KOPT-K1 (cell line): ENCODE results near the gene E2F6.

Experiments used
- H3K27ac ChIP-seq: fragments of 200-600 bp; sonication (generic); 2 replicates; pipeline ENCODE4 v1.5.1; 2016; ENCODE audit warnings: antibody characterized with exemption, mild to moderate bottlenecking, low read depth, low read length; ENCODE audit not compliant: poor library complexity, severe bottlenecking
- H3K36me3 ChIP-seq: fragments of 200-600 bp; sonication (generic); 2 replicates; pipeline ENCODE4 v1.5.1; 2017; ENCODE audit warnings: antibody characterized with exemption, mild to moderate bottlenecking, low read length, moderate library complexity; ENCODE audit not compliant: insufficient read depth
- H3K9me3 ChIP-seq: fragments of 200-600 bp; sonication (generic); 2 replicates; pipeline ENCODE4 v1.5.1; 2017; ENCODE audit warnings: antibody characterized with exemption, low read length, mild to moderate bottlenecking; ENCODE audit not compliant: insufficient read depth, poor library complexity, severe bottlenecking

Gene E2F6, protein sequence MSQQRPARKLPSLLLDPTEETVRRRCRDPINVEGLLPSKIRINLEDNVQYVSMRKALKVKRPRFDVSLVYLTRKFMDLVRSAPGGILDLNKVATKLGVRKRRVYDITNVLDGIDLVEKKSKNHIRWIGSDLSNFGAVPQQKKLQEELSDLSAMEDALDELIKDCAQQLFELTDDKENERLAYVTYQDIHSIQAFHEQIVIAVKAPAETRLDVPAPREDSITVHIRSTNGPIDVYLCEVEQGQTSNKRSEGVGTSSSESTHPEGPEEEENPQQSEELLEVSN

DNA sequence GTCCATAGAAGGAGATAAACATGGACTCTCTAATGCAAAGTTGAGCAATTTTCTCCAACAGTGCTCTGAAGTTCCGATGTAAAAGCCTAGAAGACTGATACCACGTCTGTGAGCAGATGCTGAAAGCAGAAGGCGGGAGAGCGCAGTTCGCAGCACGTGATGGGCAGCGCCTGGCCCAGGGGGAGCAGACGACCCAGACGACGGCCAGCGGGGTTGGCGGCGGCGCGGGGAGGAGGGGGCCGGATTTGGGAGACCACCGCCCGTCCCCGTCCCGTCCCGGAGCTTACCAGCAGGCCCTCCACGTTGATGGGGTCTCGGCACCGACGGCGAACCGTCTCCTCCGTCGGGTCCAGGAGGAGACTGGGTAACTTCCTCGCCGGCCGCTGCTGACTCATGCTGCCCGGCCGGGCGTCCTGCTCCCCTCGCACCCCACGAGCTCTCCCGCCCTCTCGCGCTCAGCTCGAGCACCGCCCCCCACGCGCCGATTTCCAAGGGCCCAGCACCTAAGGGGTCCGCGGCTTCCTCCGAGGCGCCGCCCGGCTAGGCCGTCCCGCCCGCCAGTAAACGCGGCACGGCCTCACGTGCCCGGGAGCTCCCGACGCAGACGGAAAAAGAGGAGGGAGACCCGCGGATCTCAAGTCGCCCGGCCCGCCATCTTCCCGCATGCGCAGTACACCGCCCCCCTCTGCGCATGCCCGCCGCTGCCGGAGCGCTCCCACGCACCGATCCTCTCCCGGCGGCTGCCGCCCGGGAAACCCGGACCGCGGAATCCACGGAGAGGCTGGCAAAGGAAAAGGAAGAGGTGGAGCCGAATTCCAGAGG is at the start of gene E2F6:
TSS of gene E2F6 (minus strand) at position 677 of the 822 bp plus-strand sequence. CDS start at position 395, 282 bp downstream.
- peak within 1 kb of the TSS; percentile 57 for H3K27ac ChIP-seq

DNA sequence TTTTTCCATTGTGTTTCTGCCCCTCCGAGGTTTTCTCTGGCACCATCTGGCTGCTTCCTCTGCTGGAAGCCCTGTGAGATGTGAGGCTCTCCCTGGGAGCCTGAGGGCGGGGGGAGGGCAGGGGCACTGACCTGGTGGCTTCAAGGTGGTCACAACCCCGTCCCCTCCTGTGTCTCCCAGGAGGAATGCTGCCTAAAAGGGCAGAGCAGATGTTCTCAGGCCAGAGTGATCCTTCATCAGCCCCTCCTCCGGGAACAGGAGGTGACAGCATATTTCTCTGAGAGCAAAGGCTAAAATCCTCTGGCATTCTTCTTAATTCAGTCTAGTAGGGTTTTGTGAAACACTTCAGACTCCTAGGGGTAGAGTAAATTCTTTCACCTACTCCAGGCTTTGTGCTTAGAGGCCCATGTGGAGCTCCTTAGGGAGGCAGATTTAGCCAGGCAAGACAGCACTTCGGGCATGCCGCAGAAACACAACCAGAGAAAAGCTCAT is 49.6 kb upstream of the E2F6 start:
- no peak overlapping the region for H3K27ac ChIP-seq
- no peaks in the 10 kb centered on the region for H3K36me3 ChIP-seq
- no peaks in the 10 kb centered on the region for H3K9me3 ChIP-seq

More for the DNA sequence above, at the start of gene E2F6:
- H3K9me3 ChIP-seq: no peaks in the 10 kb centered on the region
- peaks cover 23% of the 10 kb centered on the region for H3K36me3 ChIP-seq

- H3K9me3 ChIP-seq: no peaks in the 10 kb centered on the region
Measured at GRCh38 chr2:11514904-11515303, 48.9 kb upstream of the E2F6 start.

DNA sequence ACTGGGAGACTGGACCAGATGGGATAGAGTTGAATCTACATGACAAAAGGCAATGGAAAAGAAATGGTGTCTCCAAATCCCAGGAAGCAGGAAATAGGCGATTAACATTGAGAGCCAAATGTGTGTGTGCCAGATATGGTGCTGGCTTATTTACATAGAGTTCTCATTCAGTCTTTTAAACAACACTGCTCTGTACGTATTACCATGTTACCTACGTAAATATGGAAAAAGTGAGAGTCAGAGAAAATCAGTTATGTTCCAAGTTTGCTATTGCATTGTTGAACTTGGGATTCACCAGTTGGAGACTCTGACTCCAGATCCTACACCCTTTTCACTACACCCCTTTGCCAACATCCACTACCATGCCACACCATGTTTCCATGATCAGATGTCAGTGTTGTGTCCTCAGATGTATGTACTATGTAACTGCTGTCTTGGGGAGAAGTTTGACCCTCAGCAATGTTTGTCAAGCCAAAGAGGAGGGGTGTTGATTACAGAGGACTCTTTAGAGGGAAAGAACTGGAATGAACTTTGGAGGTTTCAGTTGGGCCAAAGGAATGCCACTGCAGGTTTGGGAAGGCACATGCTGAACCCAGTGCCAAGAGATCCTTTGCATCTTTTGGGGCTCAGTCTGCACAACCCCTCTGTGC is 48.2 kb upstream of the E2F6 start:
- H3K9me3 ChIP-seq: no peaks in the 10 kb centered on the region

More at GRCh38 chr2:11514904-11515303, 48.9 kb upstream of the E2F6 start:
- Histone ChIP-seq H3K27ac (no peak overlapping the region), H3K36me3 (no peaks in the 10 kb centered on the region)

DNA sequence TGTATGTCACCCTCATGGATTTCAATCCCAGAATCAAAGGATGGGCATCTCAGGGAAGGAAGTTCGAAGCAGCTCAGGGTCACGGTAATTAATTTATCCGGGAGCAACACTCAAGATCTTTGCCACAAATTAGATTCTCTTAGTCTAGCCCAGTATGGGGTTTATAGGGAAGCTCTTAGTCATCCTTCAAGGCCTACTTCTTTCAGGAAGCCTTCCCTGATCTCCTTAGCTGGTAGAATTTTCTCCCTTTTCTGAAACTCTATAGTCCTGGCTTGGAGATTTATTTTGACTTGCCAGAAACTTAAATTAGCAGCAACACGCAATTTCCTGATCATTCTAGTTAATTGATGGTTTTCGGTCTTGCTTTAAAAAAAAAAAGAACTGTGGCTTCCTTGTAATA is 47.4 kb upstream of the E2F6 start:
- Histone ChIP-seq H3K27ac (no peak overlapping the region), H3K36me3 (no peaks in the 10 kb centered on the region), H3K9me3 (no peaks in the 10 kb centered on the region)

More for the DNA sequence above, 48.2 kb upstream of the E2F6 start:
- H3K36me3 ChIP-seq: no peaks in the 10 kb centered on the region
- no peak overlapping the region for H3K27ac ChIP-seq

GRCh38 chr2:11512431-11512830 is 46.5 kb upstream of the E2F6 start:
- H3K36me3 ChIP-seq: no peaks in the 10 kb centered on the region
- no peaks in the 10 kb centered on the region for H3K9me3 ChIP-seq
- H3K27ac ChIP-seq: no peak overlapping the region

DNA sequence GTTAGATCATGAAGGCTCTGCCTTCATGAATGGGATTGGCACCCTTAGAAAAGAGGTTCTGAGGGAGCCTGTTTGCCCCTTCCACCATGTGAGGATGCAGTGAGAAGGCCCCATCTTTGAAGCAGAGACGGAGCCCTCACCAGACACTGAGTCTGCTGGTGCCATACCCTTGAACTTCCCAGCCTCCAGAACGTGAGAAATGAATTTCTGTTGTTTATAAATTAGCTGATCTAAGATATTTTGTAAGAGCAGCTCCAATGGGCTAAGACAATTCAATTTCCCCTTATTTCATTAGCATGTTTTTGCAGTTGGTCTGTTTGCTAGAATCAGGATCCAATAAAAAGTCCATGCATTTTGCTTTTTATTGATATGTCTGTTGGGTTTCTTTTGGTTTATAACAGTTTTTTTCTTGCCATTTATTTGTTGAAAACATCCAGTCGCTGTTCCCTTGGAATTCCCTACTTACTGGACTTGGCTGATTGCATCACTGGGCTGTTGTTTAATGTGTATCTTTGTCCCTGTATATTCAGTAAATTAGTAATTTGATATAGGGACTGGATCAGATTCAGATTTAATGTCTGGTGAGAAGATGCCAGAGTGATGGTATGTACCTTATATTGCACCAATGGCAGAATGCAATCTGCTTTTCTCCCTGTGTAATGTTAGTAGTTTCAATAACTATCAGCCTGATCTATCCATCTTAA is 43.8 kb upstream of the E2F6 start:
- H3K9me3 ChIP-seq: no peaks in the 10 kb centered on the region
- no peaks in the 10 kb centered on the region for H3K36me3 ChIP-seq
- no peak overlapping the region for H3K27ac ChIP-seq

DNA sequence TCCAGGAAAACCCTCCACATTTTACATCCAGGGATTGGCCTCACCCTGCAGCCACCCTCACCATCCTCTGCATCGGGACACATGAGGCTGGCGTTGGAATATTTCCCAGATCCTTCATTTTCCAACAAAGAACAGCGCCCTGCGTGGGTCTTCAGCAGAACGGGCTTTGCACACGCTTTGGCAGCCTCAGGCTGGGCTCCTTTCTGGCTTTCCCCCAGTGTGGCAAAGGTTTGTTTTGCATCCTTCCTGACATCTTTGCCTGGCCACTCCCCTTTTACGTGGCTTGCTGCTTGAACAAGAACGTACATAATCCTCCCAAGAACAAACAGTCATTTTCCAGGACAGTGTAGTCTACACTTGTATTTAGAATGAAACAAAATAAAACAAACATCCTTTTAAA is 42.3 kb upstream of the E2F6 start:
- Histone ChIP-seq H3K27ac (no peak overlapping the region), H3K36me3 (no peaks in the 10 kb centered on the region), H3K9me3 (peaks cover 10% of the 10 kb centered on the region)

- H3K27ac ChIP-seq: no peak overlapping the region
Measured at GRCh38 chr2:11507517-11507916, 41.6 kb upstream of the E2F6 start.

GRCh38 chr2:11506611-11506969 is 40.6 kb upstream of the E2F6 start:
- H3K36me3 ChIP-seq: no peaks in the 10 kb centered on the region
- H3K9me3 ChIP-seq: peaks cover 14% of the 10 kb centered on the region
- H3K27ac ChIP-seq: no peak overlapping the region

More at GRCh38 chr2:11507517-11507916, 41.6 kb upstream of the E2F6 start:
- peaks cover 14% of the 10 kb centered on the region for H3K9me3 ChIP-seq
- no peaks in the 10 kb centered on the region for H3K36me3 ChIP-seq

DNA sequence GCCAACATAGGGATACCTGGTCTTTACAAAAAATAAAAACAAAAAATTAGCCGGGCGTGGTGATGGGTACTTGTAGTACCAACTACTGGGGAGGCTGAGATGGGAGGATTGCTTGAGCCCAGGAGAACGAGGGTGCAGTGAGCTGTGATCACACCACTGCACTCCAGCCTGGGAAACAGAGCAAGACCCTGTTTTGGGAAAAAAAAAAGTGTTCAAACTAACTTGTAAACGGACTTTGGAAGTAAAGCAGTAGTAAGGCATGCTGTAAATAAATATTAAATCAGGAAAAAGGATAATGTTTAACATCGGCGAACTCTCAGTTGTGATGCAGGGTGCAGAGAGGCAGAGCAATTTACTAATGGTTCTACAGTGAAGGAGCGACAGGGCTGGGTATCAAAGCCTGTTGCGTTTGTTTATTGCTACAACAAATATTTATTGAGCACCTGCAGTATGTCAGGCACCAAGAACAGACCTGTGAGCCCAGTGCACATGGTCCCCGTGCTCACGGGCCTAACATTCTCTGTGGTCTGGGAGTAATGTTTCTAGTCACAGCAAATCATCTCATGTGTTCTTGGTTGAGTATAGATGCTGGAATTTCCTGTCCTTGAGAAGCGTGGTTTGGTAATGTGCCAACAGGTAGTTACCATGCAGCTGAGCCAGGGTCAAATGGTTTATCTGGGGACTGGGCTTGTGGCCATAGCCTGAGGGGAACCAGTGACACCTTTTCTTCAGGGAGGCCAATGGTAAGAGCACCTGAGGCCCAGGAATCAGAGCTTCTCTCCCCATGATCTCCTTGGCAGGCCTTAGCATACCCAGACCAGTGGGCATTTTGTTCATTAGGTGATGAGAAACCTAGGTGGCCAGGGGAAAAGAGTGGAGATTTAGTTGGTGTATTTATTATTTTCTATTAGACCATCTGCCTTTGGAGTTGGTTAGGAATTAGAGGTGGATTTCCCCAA is 40.0 kb upstream of the E2F6 start:
- H3K27ac ChIP-seq: no peak overlapping the region
- peaks cover 14% of the 10 kb centered on the region for H3K9me3 ChIP-seq
- H3K36me3 ChIP-seq: no peaks in the 10 kb centered on the region

DNA sequence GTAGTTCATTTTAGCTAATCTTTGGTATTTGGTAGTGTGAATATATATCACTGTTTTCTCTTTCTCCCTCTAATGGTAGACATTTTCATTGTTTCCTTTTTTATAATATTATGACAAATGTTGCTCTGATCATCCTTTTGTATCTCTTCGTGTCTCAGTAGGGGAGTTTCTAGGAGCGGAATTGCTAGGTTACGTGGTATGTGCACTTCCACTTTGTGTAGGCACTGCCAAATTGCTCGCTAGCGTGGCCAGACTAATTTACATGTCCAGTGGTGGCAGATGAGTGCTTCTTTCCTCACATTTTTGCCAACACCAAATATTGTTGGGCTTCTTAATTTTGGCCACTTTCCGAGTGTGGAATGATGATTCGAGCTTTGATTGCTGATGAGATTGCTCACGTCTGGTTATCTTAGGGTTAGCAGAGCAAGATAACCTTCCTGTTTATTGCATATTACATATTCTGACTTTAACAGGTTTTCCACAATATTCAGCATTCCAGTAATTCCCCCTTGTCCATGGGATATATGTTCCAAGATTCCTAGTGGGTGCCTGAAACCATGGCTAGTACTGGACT is 37.5 kb upstream of the E2F6 start:
- Histone ChIP-seq H3K9me3 (peaks cover 14% of the 10 kb centered on the region), H3K36me3 (no peaks in the 10 kb centered on the region), H3K27ac (no peak overlapping the region)

GRCh38 chr2:11502740-11503292 is 36.9 kb upstream of the E2F6 start:
- Histone ChIP-seq H3K27ac (no peak overlapping the region), H3K9me3 (peaks cover 14% of the 10 kb centered on the region)

More at GRCh38 chr2:11502740-11503292, 36.9 kb upstream of the E2F6 start:
- H3K36me3 ChIP-seq: no peaks in the 10 kb centered on the region
